ENCODE results near the gene B3GALNT2.
"Not testable (repeated sequence)": the region's sequence is repeated elsewhere in the genome, so short reads cannot be mapped to it uniquely, and the experiment has no call there.

Gene B3GALNT2

DNA sequence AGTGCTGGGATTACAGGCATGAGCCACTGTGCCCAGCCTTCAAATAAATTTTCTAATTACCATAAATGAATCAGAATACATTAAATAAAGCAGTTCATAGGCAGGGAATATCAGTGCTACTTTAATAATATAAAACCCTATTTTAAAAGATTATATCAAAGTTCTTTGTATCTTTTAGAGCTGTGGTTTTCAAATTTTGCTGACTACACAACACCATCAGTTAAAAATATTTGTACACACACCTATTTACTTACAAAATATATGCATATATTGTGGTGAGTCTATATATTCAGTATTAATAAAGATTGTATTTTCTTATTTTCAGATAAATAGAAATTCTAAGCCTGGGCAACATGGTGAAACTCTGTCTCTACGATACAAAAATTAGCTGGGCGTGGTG is 18.7 kb downstream of the B3GALNT2 start:
- no peaks in the 10 kb centered on the region for H3K9me3 Mint-ChIP-seq (ENCODE audit: low read depth)
- H3K36me3 Mint-ChIP-seq, result peaks cover 33% of the 10 kb centered on the region
- H3K27me3 Mint-ChIP-seq, result no peaks in the 10 kb centered on the region
- H3K4me1 Mint-ChIP-seq (ENCODE audit: low read depth), result peaks cover 5% of the 10 kb centered on the region
- H3K27ac Mint-ChIP-seq, result no peak overlapping the region
- H3K4me3 Mint-ChIP-seq, result no peak overlapping the region

GRCh38 chr1:235483090-235483489 is 21.2 kb downstream of the B3GALNT2 start:
- no peak overlapping the region for H3K27ac Mint-ChIP-seq
- H3K4me1 Mint-ChIP-seq (ENCODE audit: low read depth), result no peaks in the 10 kb centered on the region
- H3K36me3 Mint-ChIP-seq, result peaks cover 34% of the 10 kb centered on the region
- H3K27me3 Mint-ChIP-seq, result no peaks in the 10 kb centered on the region
- H3K9me3 Mint-ChIP-seq (ENCODE audit: low read depth), result no peaks in the 10 kb centered on the region
- no peak overlapping the region for H3K4me3 Mint-ChIP-seq

- Mint-ChIP-seq H3K4me1 (ENCODE audit: low read depth) (no peaks in the 10 kb centered on the region), H3K36me3 (peaks cover 7% of the 10 kb centered on the region), H3K27me3 (no peaks in the 10 kb centered on the region), H3K9me3 (ENCODE audit: low read depth) (no peaks in the 10 kb centered on the region), H3K4me3 (no peak overlapping the region), H3K27ac (no peak overlapping the region)
These were observed 30.4 kb downstream of the B3GALNT2 start for GRCh38 chr1:235473806-235474205.

- H3K27me3 Mint-ChIP-seq, result no peaks in the 10 kb centered on the region
- no peak overlapping the region for H3K4me3 Mint-ChIP-seq
- H3K4me1 Mint-ChIP-seq (ENCODE audit: low read depth), result peaks cover under 1% of the 10 kb centered on the region
- no peak overlapping the region for H3K27ac Mint-ChIP-seq
- peaks cover 6% of the 10 kb centered on the region for H3K36me3 Mint-ChIP-seq
- no peaks in the 10 kb centered on the region for H3K9me3 Mint-ChIP-seq (ENCODE audit: low read depth)
These were observed 33.4 kb downstream of the B3GALNT2 start for GRCh38 chr1:235470741-235471439.

- H3K36me3 Mint-ChIP-seq; H3K4me1 Mint-ChIP-seq (ENCODE audit: low read depth); H3K27ac Mint-ChIP-seq; H3K9me3 Mint-ChIP-seq (ENCODE audit: low read depth); H3K4me3 Mint-ChIP-seq; H3K27me3 Mint-ChIP-seq: not testable (repeated sequence)
These were observed 34.4 kb downstream of the B3GALNT2 start for GRCh38 chr1:235469897-235470296.

DNA sequence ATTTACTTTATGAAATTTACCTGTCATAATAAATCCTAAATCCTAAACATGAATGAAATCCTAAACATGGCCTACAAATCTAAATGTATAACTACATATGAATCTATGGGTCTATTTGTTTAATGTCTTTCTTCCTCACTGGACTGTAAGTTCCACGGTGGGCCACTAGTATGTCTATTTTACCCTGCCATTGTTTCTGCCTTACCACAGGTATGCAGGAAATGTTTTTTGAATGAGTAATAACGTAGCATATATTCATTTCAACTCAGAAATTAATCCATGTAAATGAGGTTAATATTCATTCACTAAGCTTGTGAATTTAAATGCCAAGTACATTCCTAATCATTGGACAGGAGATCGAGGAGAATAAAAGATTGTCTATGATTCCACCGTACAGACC is 35.3 kb downstream of the B3GALNT2 start:
- Mint-ChIP-seq H3K4me1 (ENCODE audit: low read depth) (peaks cover 3% of the 10 kb centered on the region), H3K27ac (no peak overlapping the region), H3K9me3 (ENCODE audit: low read depth) (no peaks in the 10 kb centered on the region)

GRCh38 chr1:235468004-235468403 is 36.2 kb downstream of the B3GALNT2 start:
- H3K4me1 Mint-ChIP-seq (ENCODE audit: low read depth), result peaks cover 3% of the 10 kb centered on the region
- no peaks in the 10 kb centered on the region for H3K9me3 Mint-ChIP-seq (ENCODE audit: low read depth)
- H3K36me3 Mint-ChIP-seq, result peaks cover 13% of the 10 kb centered on the region
- H3K4me3 Mint-ChIP-seq, result no peak overlapping the region
- H3K27ac Mint-ChIP-seq, result no peak overlapping the region
- no peaks in the 10 kb centered on the region for H3K27me3 Mint-ChIP-seq

More for the DNA sequence above, 35.3 kb downstream of the B3GALNT2 start:
- H3K36me3 Mint-ChIP-seq, result peaks cover 13% of the 10 kb centered on the region
- H3K4me3 Mint-ChIP-seq, result no peak overlapping the region
- H3K27me3 Mint-ChIP-seq, result no peaks in the 10 kb centered on the region

GRCh38 chr1:235465066-235465465 is 39.2 kb downstream of the B3GALNT2 start:
- Mint-ChIP-seq H3K36me3 (peaks cover 11% of the 10 kb centered on the region), H3K27ac (no peak overlapping the region), H3K4me3 (no peak overlapping the region), H3K9me3 (ENCODE audit: low read depth) (no peaks in the 10 kb centered on the region), H3K27me3 (no peaks in the 10 kb centered on the region), H3K4me1 (ENCODE audit: low read depth) (peaks cover 13% of the 10 kb centered on the region)

GRCh38 chr1:235462832-235463231 is 41.4 kb downstream of the B3GALNT2 start:
- not testable (repeated sequence) for H3K4me3 Mint-ChIP-seq, H3K27ac Mint-ChIP-seq

GRCh38 chr1:235461954-235462353 is 42.3 kb downstream of the B3GALNT2 start:
- Mint-ChIP-seq H3K4me1 (ENCODE audit: low read depth) (peaks cover 13% of the 10 kb centered on the region), H3K27me3 (no peaks in the 10 kb centered on the region), H3K9me3 (ENCODE audit: low read depth) (no peaks in the 10 kb centered on the region), H3K4me3 (no peak overlapping the region), H3K27ac (no peak overlapping the region), H3K36me3 (peaks cover 6% of the 10 kb centered on the region)

More at GRCh38 chr1:235462832-235463231, 41.4 kb downstream of the B3GALNT2 start:
- peaks cover 13% of the 10 kb centered on the region for H3K4me1 Mint-ChIP-seq (ENCODE audit: low read depth)
- not testable (repeated sequence) for H3K27me3 Mint-ChIP-seq; H3K9me3 Mint-ChIP-seq (ENCODE audit: low read depth); H3K36me3 Mint-ChIP-seq

GRCh38 chr1:235460770-235461169 is 43.5 kb downstream of the B3GALNT2 start:
- no peak overlapping the region for H3K27ac Mint-ChIP-seq
- no peaks in the 10 kb centered on the region for H3K27me3 Mint-ChIP-seq
- peaks cover 6% of the 10 kb centered on the region for H3K36me3 Mint-ChIP-seq
- H3K4me1 Mint-ChIP-seq (ENCODE audit: low read depth), result peaks cover 12% of the 10 kb centered on the region
- H3K9me3 Mint-ChIP-seq (ENCODE audit: low read depth), result no peaks in the 10 kb centered on the region
- no peak overlapping the region for H3K4me3 Mint-ChIP-seq

GRCh38 chr1:235457856-235458255 is 46.4 kb downstream of the B3GALNT2 start:
- H3K27me3 Mint-ChIP-seq; H3K4me3 Mint-ChIP-seq; H3K27ac Mint-ChIP-seq; H3K36me3 Mint-ChIP-seq; H3K9me3 Mint-ChIP-seq (ENCODE audit: low read depth): not testable (repeated sequence)
- H3K4me1 Mint-ChIP-seq (ENCODE audit: low read depth), result peaks cover 10% of the 10 kb centered on the region

DNA sequence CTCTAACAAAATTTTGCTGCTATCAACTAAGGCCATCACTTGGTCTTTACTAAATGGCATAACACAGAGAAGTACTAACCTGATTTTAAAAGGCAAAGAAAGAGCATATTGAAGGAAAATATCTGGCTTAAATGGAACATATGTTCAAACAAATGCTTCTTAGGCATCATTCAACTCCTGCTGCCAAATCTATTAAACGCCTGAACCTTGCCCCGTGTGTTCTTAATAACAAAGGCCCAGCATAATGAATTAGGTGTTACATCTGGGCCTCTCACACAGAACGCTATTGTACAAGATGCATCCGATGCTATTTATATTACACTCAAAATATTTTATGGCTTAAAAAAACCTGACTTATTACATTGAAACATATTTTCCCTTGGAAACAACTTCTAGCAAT is 48.4 kb downstream of the B3GALNT2 start:
- H3K36me3 Mint-ChIP-seq, result no peaks in the 10 kb centered on the region
- H3K27ac Mint-ChIP-seq, result no peak overlapping the region
- H3K27me3 Mint-ChIP-seq, result no peaks in the 10 kb centered on the region
- H3K9me3 Mint-ChIP-seq (ENCODE audit: low read depth), result no peaks in the 10 kb centered on the region
- H3K4me1 Mint-ChIP-seq (ENCODE audit: low read depth), result no peaks in the 10 kb centered on the region
- H3K4me3 Mint-ChIP-seq, result no peak overlapping the region

GRCh38 chr1:235455097-235455496 is 49.2 kb downstream of the B3GALNT2 start:
- no peaks in the 10 kb centered on the region for H3K27me3 Mint-ChIP-seq
- H3K4me3 Mint-ChIP-seq, result no peak overlapping the region
- H3K27ac Mint-ChIP-seq, result no peak overlapping the region
- H3K9me3 Mint-ChIP-seq (ENCODE audit: low read depth), result no peaks in the 10 kb centered on the region
- H3K4me1 Mint-ChIP-seq (ENCODE audit: low read depth), result no peaks in the 10 kb centered on the region
- peaks cover 2% of the 10 kb centered on the region for H3K36me3 Mint-ChIP-seq

DNA sequence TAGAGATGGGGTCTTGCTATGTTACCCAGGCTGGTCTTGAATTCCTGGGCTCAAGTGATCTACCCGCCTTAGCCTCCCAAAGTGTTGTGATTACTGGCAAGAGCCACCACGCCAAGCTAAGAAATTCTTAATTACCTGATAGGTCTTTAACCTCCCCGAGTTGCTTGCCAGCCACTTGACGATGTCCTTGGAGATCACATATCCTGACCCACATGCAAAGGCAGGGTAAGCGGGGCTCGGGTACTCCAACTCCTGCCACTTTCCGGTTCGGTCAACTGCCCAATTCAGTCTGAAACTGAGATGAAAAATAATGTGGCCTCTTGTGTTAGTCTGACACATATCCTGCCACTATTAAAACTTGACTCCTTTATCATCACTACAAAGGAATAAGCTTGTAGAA is 50.2 kb downstream of the B3GALNT2 start:
- Mint-ChIP-seq H3K27me3 (no peaks in the 10 kb centered on the region), H3K4me3 (no peak overlapping the region), H3K9me3 (ENCODE audit: low read depth) (no peaks in the 10 kb centered on the region), H3K4me1 (ENCODE audit: low read depth) (no peaks in the 10 kb centered on the region), H3K36me3 (peaks cover 4% of the 10 kb centered on the region), H3K27ac (no peak overlapping the region)

DNA sequence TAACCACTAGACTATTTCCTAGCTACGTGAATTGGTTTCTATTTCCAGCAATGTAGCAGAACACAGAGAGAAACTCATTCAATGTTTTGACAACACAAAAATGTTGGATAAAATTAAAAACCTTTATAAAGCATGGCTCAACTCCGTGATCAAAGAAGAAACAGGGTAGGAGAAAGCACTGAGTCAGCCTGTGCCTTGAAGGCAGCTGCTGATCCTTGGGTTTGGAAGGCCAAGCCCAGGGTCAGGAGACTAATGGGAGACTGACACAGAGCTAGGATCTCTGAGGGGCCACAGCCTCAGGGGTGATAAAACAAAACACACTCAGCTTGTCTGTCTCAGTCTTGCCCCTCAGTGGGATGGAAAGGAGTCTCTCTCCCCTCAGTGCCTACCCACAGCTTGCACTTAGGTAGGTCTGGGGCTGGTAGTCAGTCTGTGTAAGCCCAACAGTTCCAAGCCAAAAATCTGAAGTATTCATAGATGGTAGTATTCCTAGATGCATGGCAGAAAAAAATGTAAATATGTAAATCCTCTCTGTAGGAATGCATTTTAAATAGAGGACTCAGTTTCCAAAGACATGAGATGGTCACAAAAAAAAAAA is 53.3 kb downstream of the B3GALNT2 start:
- Mint-ChIP-seq H3K27ac (no peak overlapping the region), H3K36me3 (peaks cover 4% of the 10 kb centered on the region), H3K4me1 (ENCODE audit: low read depth) (no peaks in the 10 kb centered on the region), H3K27me3 (no peaks in the 10 kb centered on the region), H3K9me3 (ENCODE audit: low read depth) (no peaks in the 10 kb centered on the region), H3K4me3 (no peak overlapping the region)

All from activated naive CD8-positive, alpha-beta T cell (primary cell).